Measurements from ENCODE around the gene NR6A1. TPM values are rescaled to one million over a fixed set of nuclear protein-coding genes. Genes with fewer than 3 reads are reported as not detected.

Gene NR6A1
- total RNA-seq, 1 donor from 2014 or later, result 60.7 TPM

DNA sequence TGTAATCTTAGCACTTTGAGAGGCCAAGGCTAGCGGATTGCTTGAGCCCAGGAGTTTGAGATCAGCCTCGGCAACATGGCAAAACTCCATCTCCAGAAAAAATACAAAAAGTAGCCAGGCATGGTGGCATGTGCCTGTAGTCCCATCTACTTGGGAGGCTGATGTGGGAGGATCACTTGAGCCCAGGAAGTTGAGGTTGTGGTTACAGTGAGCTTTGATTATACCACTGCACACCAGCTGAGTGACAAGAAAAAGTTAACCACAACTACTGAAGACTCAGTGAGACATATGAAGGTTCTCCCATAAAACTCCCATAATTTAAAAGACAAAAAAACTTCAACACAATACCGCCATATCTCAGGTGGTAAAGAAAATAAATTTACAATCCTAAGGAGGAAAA, 98.0 kb downstream of the NR6A1 start:
- Mint-ChIP-seq H3K27ac (ENCODE audit: unreplicated experiment) (no peak overlapping the region), H3K27me3 (ENCODE audit: low read depth) (no peaks in the 10 kb centered on the region), H3K4me1 (no peaks in the 10 kb centered on the region), H3K36me3 (ENCODE audit: low read depth) (no peaks in the 10 kb centered on the region), H3K9me3 (no peaks in the 10 kb centered on the region), H3K4me3 (no peak overlapping the region)
- DNase-seq (ENCODE audit: low read depth, low spot score), result no peak
- TF ChIP-seq, protein P1, sequence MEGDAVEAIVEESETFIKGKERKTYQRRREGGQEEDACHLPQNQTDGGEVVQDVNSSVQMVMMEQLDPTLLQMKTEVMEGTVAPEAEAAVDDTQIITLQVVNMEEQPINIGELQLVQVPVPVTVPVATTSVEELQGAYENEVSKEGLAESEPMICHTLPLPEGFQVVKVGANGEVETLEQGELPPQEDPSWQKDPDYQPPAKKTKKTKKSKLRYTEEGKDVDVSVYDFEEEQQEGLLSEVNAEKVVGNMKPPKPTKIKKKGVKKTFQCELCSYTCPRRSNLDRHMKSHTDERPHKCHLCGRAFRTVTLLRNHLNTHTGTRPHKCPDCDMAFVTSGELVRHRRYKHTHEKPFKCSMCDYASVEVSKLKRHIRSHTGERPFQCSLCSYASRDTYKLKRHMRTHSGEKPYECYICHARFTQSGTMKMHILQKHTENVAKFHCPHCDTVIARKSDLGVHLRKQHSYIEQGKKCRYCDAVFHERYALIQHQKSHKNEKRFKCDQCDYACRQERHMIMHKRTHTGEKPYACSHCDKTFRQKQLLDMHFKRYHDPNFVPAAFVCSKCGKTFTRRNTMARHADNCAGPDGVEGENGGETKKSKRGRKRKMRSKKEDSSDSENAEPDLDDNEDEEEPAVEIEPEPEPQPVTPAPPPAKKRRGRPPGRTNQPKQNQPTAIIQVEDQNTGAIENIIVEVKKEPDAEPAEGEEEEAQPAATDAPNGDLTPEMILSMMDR (conservative IDR thresholded peaks at IDR 0.05), result no peak

DNA sequence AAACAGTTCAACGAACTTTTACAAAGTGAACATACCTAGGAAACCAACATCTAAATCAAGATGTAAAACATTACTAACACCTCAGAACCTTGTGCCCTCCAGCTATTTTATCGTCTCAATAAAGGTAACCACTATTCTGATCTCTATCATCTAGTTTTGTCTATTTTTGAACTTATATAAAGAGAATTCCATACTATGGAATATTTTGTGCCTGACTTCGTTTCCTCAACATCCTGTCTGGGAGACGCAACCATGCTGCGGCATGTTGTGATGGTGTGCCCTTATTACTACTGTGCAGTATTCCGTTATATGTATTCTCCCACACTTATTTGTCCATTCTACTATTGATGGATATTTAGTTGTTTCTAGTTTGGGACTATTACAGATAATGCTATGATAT, 99.2 kb downstream of the NR6A1 start:
- Mint-ChIP-seq H3K27ac (ENCODE audit: unreplicated experiment) (no peak overlapping the region), H3K27me3 (ENCODE audit: low read depth) (no peaks in the 10 kb centered on the region), H3K4me3 (no peak overlapping the region), H3K36me3 (ENCODE audit: low read depth) (no peaks in the 10 kb centered on the region), H3K4me1 (no peaks in the 10 kb centered on the region), H3K9me3 (no peaks in the 10 kb centered on the region)
- no peak for DNase-seq (ENCODE audit: low read depth, low spot score)
- TF ChIP-seq, protein P1 (conservative IDR thresholded peaks at IDR 0.05), result no peak

DNA sequence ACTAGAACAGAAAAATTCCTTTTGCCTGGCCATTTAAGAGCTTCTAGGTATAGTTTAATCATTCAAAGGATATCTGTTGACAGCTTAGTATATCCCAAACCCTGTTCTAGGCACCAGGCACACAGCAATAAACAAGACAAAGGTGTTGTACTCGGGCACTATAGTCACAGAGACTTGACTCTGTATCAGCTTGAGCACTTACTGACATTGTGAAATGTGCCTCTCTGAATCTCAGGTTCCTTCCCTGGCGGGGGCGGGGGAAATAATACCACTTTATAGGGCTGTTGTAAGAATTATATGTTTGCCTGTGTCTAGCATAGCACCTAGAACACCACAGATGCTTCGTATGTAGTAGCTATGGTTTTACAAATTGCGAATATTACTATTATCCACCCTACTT, 104.5 kb downstream of the NR6A1 start:
- Mint-ChIP-seq H3K27me3 (ENCODE audit: low read depth) (no peaks in the 10 kb centered on the region), H3K4me3 (no peak overlapping the region), H3K36me3 (ENCODE audit: low read depth) (peaks cover 5% of the 10 kb centered on the region), H3K4me1 (peaks cover 19% of the 10 kb centered on the region), H3K9me3 (no peaks in the 10 kb centered on the region), H3K27ac (ENCODE audit: unreplicated experiment) (no peak overlapping the region)
- DNase-seq (ENCODE audit: low read depth, low spot score), result no peak
- TF ChIP-seq, protein P1 (conservative IDR thresholded peaks at IDR 0.05), result no peak

DNA sequence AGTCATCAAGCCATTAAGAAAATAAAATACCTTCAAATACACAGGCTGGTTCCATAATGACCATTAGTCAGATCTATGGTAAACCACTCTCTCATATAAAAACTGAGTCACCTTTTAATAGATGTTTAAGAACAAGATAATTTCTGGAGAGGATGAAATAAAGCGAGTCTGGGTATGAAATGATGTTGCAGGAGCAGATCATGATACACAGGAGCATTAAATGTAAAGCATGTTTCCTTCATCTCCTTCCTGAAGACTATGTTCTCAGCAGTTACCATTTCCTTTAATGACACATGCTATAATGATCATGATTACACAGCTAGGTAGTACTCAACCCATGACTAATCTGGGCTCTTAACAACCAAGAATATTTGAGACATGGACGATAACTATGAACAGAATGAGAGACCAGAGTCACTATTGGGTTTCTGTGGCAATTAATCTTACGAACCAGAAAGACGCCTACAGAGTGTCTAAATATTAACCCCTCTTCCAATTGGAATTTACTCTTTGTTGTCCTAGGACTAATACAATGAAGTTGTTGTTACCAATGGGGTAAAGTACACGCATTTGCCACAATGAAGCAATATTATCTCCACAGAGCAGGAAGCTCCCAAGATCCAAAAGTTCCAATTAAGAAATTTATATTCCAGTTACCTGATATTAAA, 105.6 kb downstream of the NR6A1 start:
- no peaks in the 10 kb centered on the region for H3K9me3 Mint-ChIP-seq
- TF ChIP-seq, protein P1 (conservative IDR thresholded peaks at IDR 0.05), result no peak
- DNase-seq (ENCODE audit: low read depth, low spot score), result no peak
- no peak overlapping the region for H3K27ac Mint-ChIP-seq (ENCODE audit: unreplicated experiment)
- peaks cover 5% of the 10 kb centered on the region for H3K36me3 Mint-ChIP-seq (ENCODE audit: low read depth)
- no peak overlapping the region for H3K4me3 Mint-ChIP-seq
- peaks cover 28% of the 10 kb centered on the region for H3K4me1 Mint-ChIP-seq
- no peaks in the 10 kb centered on the region for H3K27me3 Mint-ChIP-seq (ENCODE audit: low read depth)

DNA sequence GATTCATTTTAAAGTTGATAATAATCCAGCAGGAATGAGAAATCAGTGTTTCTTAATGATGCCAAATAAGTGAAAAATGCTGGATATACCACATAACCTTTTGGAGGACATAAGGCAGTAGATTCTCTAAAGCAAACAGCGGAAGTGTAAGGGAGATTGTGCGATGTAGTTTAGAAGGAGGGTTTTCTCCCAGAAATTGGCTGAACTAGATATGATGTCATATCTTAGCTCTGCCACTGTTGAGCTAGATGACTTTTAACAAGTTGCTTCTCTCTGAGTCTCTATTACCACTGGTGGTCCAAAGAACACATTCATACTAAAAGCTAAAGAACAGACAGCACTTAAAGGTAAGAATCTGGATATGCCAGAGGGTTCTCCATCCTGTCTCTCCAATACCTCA, 107.0 kb downstream of the NR6A1 start:
- H3K9me3 Mint-ChIP-seq, result no peaks in the 10 kb centered on the region
- peaks cover 42% of the 10 kb centered on the region for H3K4me1 Mint-ChIP-seq
- no peak overlapping the region for H3K27ac Mint-ChIP-seq (ENCODE audit: unreplicated experiment)
- TF ChIP-seq, protein P1 (conservative IDR thresholded peaks at IDR 0.05), result no peak
- no peaks in the 10 kb centered on the region for H3K27me3 Mint-ChIP-seq (ENCODE audit: low read depth)
- DNase-seq (ENCODE audit: low read depth, low spot score), result no peak
- H3K36me3 Mint-ChIP-seq (ENCODE audit: low read depth), result peaks cover 5% of the 10 kb centered on the region
- no peak overlapping the region for H3K4me3 Mint-ChIP-seq
